ENCODE data around the gene IGF1R. TPM values are rescaled to one million over a fixed set of nuclear protein-coding genes. Genes with fewer than 3 reads are reported as not detected.

Gene IGF1R
- total and polyA plus RNA-seq, 2 of the 13 experiments (the other 11 are each of a cell fraction or from before 2014, with no cell fraction given) = 15.9 to 18.4 TPM

- TF ChIP-seq NCOR1 (IDR thresholded peaks at IDR 0.05; ENCODE audit: borderline replicate concordance, low read length) (no peak), KDM4B (CRISPR knock-in tag; IDR thresholded peaks at IDR 0.05) (no peak), SOX5 (CRISPR knock-in tag; IDR thresholded peaks at IDR 0.05; ENCODE audit: borderline replicate concordance) (0 out of 2 replicates have a peak, but pooled peaks have one; percentile 41), ZNF230 (CRISPR knock-in tag; IDR thresholded peaks at IDR 0.05) (no peak), NR2F6 (IDR thresholded peaks at IDR 0.05) (no peak), NR2F6 (CRISPR knock-in tag; IDR thresholded peaks at IDR 0.05) (0 out of 2 replicates have a peak, but pooled peaks have one; percentile 6), ZNF17 (CRISPR knock-in tag; IDR thresholded peaks at IDR 0.05) (no peak), DR1 (CRISPR knock-in tag; IDR thresholded peaks at IDR 0.05) (no peak), PATZ1 (CRISPR knock-in tag; IDR thresholded peaks at IDR 0.05) (peak; percentile 88), MIXL1 (CRISPR knock-in tag; IDR thresholded peaks at IDR 0.05) (0 out of 2 replicates have a peak, but pooled peaks have one; percentile 14)
- TF ChIP-seq, protein P1, sequence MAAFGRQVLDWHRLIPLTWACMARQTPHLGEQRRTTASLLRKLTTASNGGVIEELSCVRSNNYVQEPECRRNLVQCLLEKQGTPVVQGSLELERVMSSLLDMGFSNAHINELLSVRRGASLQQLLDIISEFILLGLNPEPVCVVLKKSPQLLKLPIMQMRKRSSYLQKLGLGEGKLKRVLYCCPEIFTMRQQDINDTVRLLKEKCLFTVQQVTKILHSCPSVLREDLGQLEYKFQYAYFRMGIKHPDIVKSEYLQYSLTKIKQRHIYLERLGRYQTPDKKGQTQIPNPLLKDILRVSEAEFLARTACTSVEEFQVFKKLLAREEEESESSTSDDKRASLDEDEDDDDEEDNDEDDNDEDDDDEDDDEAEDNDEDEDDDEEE (CRISPR knock-in tag; IDR thresholded peaks at IDR 0.05) = no peak
Observed at GRCh38 chr15:98799461-98800390, 151.4 kb downstream of the IGF1R start (continued).
